ENCODE measurements around the gene PMIS2. TPM values are rescaled to one million over a fixed set of nuclear protein-coding genes. Genes with fewer than 3 reads are reported as not detected.

The PMIS2 gene
- not detected in 2 replicates for total RNA-seq

GRCh38 chr19:35585848-35586247 lies at the start of gene PMIS2:
Gene PMIS2 (plus strand): TSS chr19:35586173. CDS start chr19:35586260, 87 bp downstream.

GRCh38 chr19:35545001-35545854 lies 40.7 kb upstream of the PMIS2 start, which contains the start of gene TMEM147:
Gene TMEM147 (plus strand): TSS chr19:35545626. CDS start chr19:35545740, 114 bp downstream.

GRCh38 chr19:35563207-35563829 lies 22.7 kb upstream of the PMIS2 start, which contains the start of gene ATP4A:
Gene ATP4A (minus strand): TSS chr19:35563658. CDS start chr19:35563629, 29 bp downstream.

GRCh38 chr19:35612559-35613321 lies 26.8 kb downstream of the PMIS2 start, which contains the start of gene HAUS5:
Gene HAUS5 (plus strand): TSS chr19:35612735. CDS start chr19:35612795, 60 bp downstream.

GRCh38 chr19:35628565-35629331 lies 42.8 kb downstream of the PMIS2 start, which contains the start of gene RBM42:
Gene RBM42 (plus strand): TSS chr19:35629036. CDS start chr19:35629154, 118 bp downstream.

Other genes starting within 250 kb of the PMIS2 start
- gene FFAR1, start 238.3 kb upstream of the PMIS2 start, total RNA-seq = not detected in 2 replicates
- gene FFAR3, start 227.7 kb upstream of the PMIS2 start, total RNA-seq = not detected in 2 replicates
- gene GPR42, start 215.1 kb upstream of the PMIS2 start, total RNA-seq = not detected in 2 replicates
- not detected in 2 replicates for gene FFAR2, start 137.9 kb upstream of the PMIS2 start, total RNA-seq
- not detected in 2 replicates for gene KRTDAP, start 95.7 kb upstream of the PMIS2 start, total RNA-seq
- not detected in 2 replicates for gene DMKN, start 72.5 kb upstream of the PMIS2 start, total RNA-seq
- not detected in 2 replicates for gene SBSN, start 57.9 kb upstream of the PMIS2 start, total RNA-seq
- not detected in 2 replicates for gene GAPDHS, start 52.7 kb upstream of the PMIS2 start, total RNA-seq
- 58.0 and 58.8 TPM in 2 replicates for gene TMEM147, start 40.5 kb upstream of the PMIS2 start, total RNA-seq
- not detected in 2 replicates for gene ATP4A, start 22.5 kb upstream of the PMIS2 start, total RNA-seq
- 8.5 and 9.1 TPM in 2 replicates for gene HAUS5, start 26.6 kb downstream of the PMIS2 start, total RNA-seq
- 49.6 and 56.5 TPM in 2 replicates for gene RBM42, start 42.9 kb downstream of the PMIS2 start, total RNA-seq
- 0.29 and 0.65 TPM in 2 replicates for gene ETV2, start 55.6 kb downstream of the PMIS2 start, total RNA-seq
- gene COX6B1, start 62.1 kb downstream of the PMIS2 start, total RNA-seq = 214 and 293 TPM in 2 replicates
- gene UPK1A, start 80.3 kb downstream of the PMIS2 start, total RNA-seq = not detected in 2 replicates
- gene ZBTB32, start 118.4 kb downstream of the PMIS2 start, total RNA-seq = not detected in 2 replicates
- 8.5 and 9.4 TPM in 2 replicates for gene KMT2B, start 131.8 kb downstream of the PMIS2 start, total RNA-seq
- 0.76 and 0.98 TPM in 2 replicates for gene IGFLR1, start 156.3 kb downstream of the PMIS2 start, total RNA-seq
- gene U2AF1L4, start 159.2 kb downstream of the PMIS2 start, total RNA-seq = 2.3 and 2.8 TPM in 2 replicates
- gene PSENEN, start 159.5 kb downstream of the PMIS2 start, total RNA-seq = 14.8 and 15.7 TPM in 2 replicates
- 12.1 and 16.7 TPM in 2 replicates for gene LIN37, start 162.4 kb downstream of the PMIS2 start, total RNA-seq
- 0.38 and 0.65 TPM in 2 replicates for gene HSPB6, start 170.9 kb downstream of the PMIS2 start, total RNA-seq
- 7.2 and 7.3 TPM in 2 replicates for gene PROSER3, start 172.0 kb downstream of the PMIS2 start, total RNA-seq
- 3.3 and 3.7 TPM in 2 replicates for gene ARHGAP33, start 189.4 kb downstream of the PMIS2 start, total RNA-seq
- gene PRODH2, start 226.7 kb downstream of the PMIS2 start, total RNA-seq = not detected in 2 replicates